HepG2 (cell line): ENCODE measurements around the gene TAPBP. TPM values are rescaled to one million over a fixed set of nuclear protein-coding genes. Genes with fewer than 3 reads are reported as not detected.

Source experiments
- CC2D1A ChIP-seq: sonication (generic); formaldehyde crosslinking; IDR thresholded peaks from 2 replicates; pipeline ENCODE4 v1.8.1; 2023; ENCODE audit warnings: mild to moderate bottlenecking, missing genetic modification reagents
- EP300 ChIP-seq, 3 experiments: sonication (generic) in 1 of 3; formaldehyde crosslinking in 1 of 3; IDR thresholded peaks; 2 replicates each; pipeline versions ENCODE4 v1.5.1 to v1.6.1; 2011 to 2020; ENCODE audit warnings: low read depth in 2 of 3, low read length in 2 of 3, borderline replicate concordance in 1 of 3, improper control_type of control experiment in 1 of 3, mild to moderate bottlenecking in 1 of 3, missing genetic modification reagents in 1 of 3, moderate library complexity in 1 of 3
- FOXM1 ChIP-seq: sonication (generic); formaldehyde crosslinking; IDR thresholded peaks from 2 replicates; pipeline ENCODE4 v1.5.0; 2020; ENCODE audit warnings: missing genetic modification reagents
- HES4 ChIP-seq: sonication (generic); formaldehyde crosslinking; IDR thresholded peaks from 2 replicates; pipeline ENCODE4 v1.9.0; 2021; ENCODE audit warnings: mild to moderate bottlenecking, missing genetic modification reagents, borderline replicate concordance
- HNRNPH1 ChIP-seq: fragments of 200-400 bp; formaldehyde crosslinking; optimal IDR thresholded peaks from 2 replicates; pipeline ENCODE3; 2017; ENCODE audit warnings: mild to moderate bottlenecking, low read depth, low read length
- HNRNPL ChIP-seq: fragments of 200-400 bp; formaldehyde crosslinking; IDR thresholded peaks from 2 replicates; pipeline ENCODE4 v1.6.1; 2017; ENCODE audit warnings: mild to moderate bottlenecking, low read depth, low read length
- IRF2 ChIP-seq: IDR thresholded peaks from 2 replicates; pipeline ENCODE4 v1.6.1; 2018; ENCODE audit warnings: missing genetic modification reagents, missing compliant biosample characterization
- MBD4 ChIP-seq: IDR thresholded peaks from 2 replicates; pipeline ENCODE4 v1.6.1; 2012; ENCODE audit warnings: low read length, inconsistent platforms, borderline replicate concordance
- MIER2 ChIP-seq: IDR thresholded peaks from 2 replicates; pipeline ENCODE4 v1.6.1; 2016; ENCODE audit warnings: missing biosample characterization, missing genetic modification reagents
- MTF1 ChIP-seq: sonication (generic); formaldehyde crosslinking; IDR thresholded peaks from 2 replicates; pipeline ENCODE4 v1.5.0; 2020; ENCODE audit warnings: missing genetic modification reagents
- NCOA1 ChIP-seq: sonication (generic); formaldehyde crosslinking; IDR thresholded peaks from 2 replicates; pipeline ENCODE4 v1.9.0; 2021; ENCODE audit warnings: missing genetic modification reagents
- TCF12 ChIP-seq, 2 experiments: fragments of 450-650 bp in 1 of 2; sonication (generic) in 1 of 2; formaldehyde crosslinking in 1 of 2; IDR thresholded peaks; 2 replicates each; pipeline versions ENCODE4 v1.6.1 to v1.8.0; 2017 to 2022; ENCODE audit warnings: antibody characterized with exemption in 1 of 2, mild to moderate bottlenecking in 1 of 2, missing genetic modification reagents in 1 of 2, moderate library complexity in 1 of 2
- TEF ChIP-seq: sonication (generic); formaldehyde crosslinking; IDR thresholded peaks from 2 replicates; pipeline ENCODE4 v1.5.0; 2020; ENCODE audit warnings: missing genetic modification reagents
- U2AF1 ChIP-seq: fragments of 200-400 bp; formaldehyde crosslinking; optimal IDR thresholded peaks from 2 replicates; pipeline ENCODE3; 2017; ENCODE audit warnings: mild to moderate bottlenecking, low read depth, low read length
- ZNF20 ChIP-seq: sonication (generic); formaldehyde crosslinking; IDR thresholded peaks from 2 replicates; pipeline ENCODE4 v1.4.0; 2020; ENCODE audit warnings: mild to moderate bottlenecking, moderate library complexity, missing genetic modification reagents
- ZNF207 ChIP-seq: fragments of 450-650 bp; IDR thresholded peaks from 2 replicates; pipeline ENCODE4 v1.6.1; 2016; ENCODE audit warnings: antibody characterized with exemption, borderline replicate concordance
- ZNF260 ChIP-seq: sonication (generic); formaldehyde crosslinking; IDR thresholded peaks from 2 replicates; pipeline ENCODE4 v1.4.0; 2020; ENCODE audit warnings: missing genetic modification reagents, low read depth, mild to moderate bottlenecking, borderline replicate concordance
- ZNF574 ChIP-seq: sonication (generic); formaldehyde crosslinking; IDR thresholded peaks from 2 replicates; pipeline ENCODE4 v1.4.0; 2020; ENCODE audit warnings: missing genetic modification reagents
- ZNF616 ChIP-seq: sonication (generic); formaldehyde crosslinking; IDR thresholded peaks from 2 replicates; pipeline ENCODE4 v1.5.0; 2020; ENCODE audit warnings: low read depth, mild to moderate bottlenecking, missing genetic modification reagents
- ZNF7 ChIP-seq: IDR thresholded peaks from 2 replicates; pipeline ENCODE4 v1.6.1; 2016; ENCODE audit warnings: missing biosample characterization, missing genetic modification reagents
- polyA plus RNA-seq, 8 experiments: library from polyadenylated mRNA; depleted of rRNA in 3 of 8; stranded (reverse) in 7 of 8; unstranded in 1 of 8; fragments of >200 nt; fragmentation: Illumina TruSeq in 4 of 8; extraction: Trizol in 4 of 8; gene quantifications; 2 replicates each; pipeline versions ENCODE4 v1.2.1 to v1.2.3, GENCODE V29; 2011 to 2016; ENCODE audit warnings: low read depth in 4 of 8, missing spikeins in 1 of 8, mixed read lengths in 1 of 8; ENCODE audit not compliant: insufficient read depth in 1 of 8
- total RNA-seq, 5 experiments: library from RNA; depleted of rRNA; stranded (reverse); fragments of >200 nt; fragmentation: Illumina TruSeq; extraction: Trizol; gene quantifications; 2 replicates each; pipeline ENCODE4 v1.2.3, GENCODE V29; 2016; ENCODE audit warnings: low read depth in 1 of 5
- TF ChIP-seq, protein P1 (sequence below): sonication (generic); formaldehyde crosslinking; IDR thresholded peaks from 2 replicates; pipeline ENCODE4 v1.5.1; 2020; ENCODE audit warnings: missing genetic modification reagents, mild to moderate bottlenecking, borderline replicate concordance
- TF ChIP-seq, protein P2 (sequence below): sonication (generic); formaldehyde crosslinking; IDR thresholded peaks from 2 replicates; pipeline ENCODE4 v1.8.1; 2023; ENCODE audit warnings: missing genetic modification reagents, inconsistent platforms, borderline replicate concordance

The TAPBP gene
- total and polyA plus RNA-seq, 2 of the 13 experiments (the other 11 are each of a cell fraction or from before 2014, with no cell fraction given): 27.4 to 32.3 TPM

DNA sequence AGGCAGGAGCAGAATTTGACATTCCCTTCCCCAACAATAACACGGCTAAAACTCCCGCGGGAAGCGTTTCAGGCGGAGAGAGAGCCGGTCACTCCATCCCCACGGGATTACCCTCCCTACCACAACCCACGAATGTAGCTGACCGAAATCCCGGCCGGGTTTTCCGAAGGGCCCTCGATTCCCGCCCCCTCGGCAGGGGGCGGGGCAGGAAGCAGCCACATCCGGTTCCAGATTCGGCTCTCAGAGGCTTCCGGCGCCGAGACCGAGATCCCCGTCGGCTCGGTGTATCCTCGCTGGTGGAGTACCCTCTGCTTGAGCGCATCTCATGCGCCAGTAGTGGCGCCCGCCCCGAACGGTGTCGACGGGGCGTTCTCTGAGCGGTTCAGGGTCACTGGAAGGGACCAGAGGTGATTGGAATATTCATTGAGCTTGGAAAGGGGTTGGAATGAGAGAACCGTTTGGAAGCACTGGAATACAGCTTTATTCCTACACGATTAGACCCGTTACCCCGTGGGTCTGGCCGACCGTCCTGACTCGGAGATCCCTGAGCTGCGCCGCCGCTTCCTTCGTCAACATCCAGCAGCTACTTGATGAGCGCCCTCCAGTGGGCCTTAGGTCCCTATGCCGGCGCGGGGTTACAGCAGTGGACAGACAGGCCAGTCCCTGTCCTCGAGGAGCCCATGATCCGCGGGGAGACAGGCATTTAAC is 14.5 kb downstream of the TAPBP start (continued):
- TF ChIP-seq ZNF574: peak; percentile 91
- no peak; the same call in 1 of the 2 replicates for TF ChIP-seq CC2D1A (CRISPR knock-in tag)
- TF ChIP-seq HNRNPH1: no peak
- TF ChIP-seq ZNF7: no peak
- TF ChIP-seq FOXM1: no peak
- TF ChIP-seq ZNF616 (CRISPR knock-in tag): peak; percentile 56
- TF ChIP-seq IRF2 (CRISPR knock-in tag): peak; percentile 46; the same call in 1 of the 2 replicates
- no peak; the same call in 1 of the 2 replicates for TF ChIP-seq MIER2
- peak; percentile 73 for TF ChIP-seq HNRNPL
- TF ChIP-seq, protein P1, sequence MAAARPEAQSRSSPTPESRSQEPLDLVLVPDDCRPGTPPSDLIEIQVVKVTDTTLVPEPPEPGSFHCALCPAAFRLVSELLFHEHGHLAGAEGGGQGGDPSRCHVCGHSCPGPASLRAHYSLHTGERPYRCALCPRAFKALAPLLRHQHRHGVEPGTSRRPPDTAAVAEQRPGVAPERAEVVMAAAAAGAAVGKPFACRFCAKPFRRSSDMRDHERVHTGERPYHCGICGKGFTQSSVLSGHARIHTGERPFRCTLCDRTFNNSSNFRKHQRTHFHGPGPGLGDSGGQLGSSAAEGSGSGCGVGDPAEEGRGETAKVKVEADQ (CRISPR knock-in tag): peak; percentile 62; the same call in 1 of the 2 replicates
- peak in 1 of 2 experiments; percentile 27; a peak in 1 of 4 replicates for TF ChIP-seq EP300 (IDR thresholded peaks at IDR 0.05; ENCODE audit: low read depth in 2 of 2, low read length in 2 of 2)
- TF ChIP-seq EP300 (CRISPR knock-in tag; IDR thresholded peaks at IDR 0.05; ENCODE audit: borderline replicate concordance): 0 out of 2 replicates have a peak, but pooled peaks have one; percentile 37
- TF ChIP-seq MBD4: no peak; the same call in 1 of the 2 replicates
- TF ChIP-seq MTF1 (CRISPR knock-in tag): peak; percentile 58; the same call in 1 of the 2 replicates
- no peak for TF ChIP-seq ZNF207
- peak; percentile 98 for TF ChIP-seq U2AF1
- no peak for TF ChIP-seq TCF12 (IDR thresholded peaks at IDR 0.05)
- peak; percentile 97; the same call in 1 of the 2 replicates for TF ChIP-seq TCF12 (CRISPR knock-in tag; IDR thresholded peaks at IDR 0.05)
- TF ChIP-seq TEF: no peak
- TF ChIP-seq, protein P2, sequence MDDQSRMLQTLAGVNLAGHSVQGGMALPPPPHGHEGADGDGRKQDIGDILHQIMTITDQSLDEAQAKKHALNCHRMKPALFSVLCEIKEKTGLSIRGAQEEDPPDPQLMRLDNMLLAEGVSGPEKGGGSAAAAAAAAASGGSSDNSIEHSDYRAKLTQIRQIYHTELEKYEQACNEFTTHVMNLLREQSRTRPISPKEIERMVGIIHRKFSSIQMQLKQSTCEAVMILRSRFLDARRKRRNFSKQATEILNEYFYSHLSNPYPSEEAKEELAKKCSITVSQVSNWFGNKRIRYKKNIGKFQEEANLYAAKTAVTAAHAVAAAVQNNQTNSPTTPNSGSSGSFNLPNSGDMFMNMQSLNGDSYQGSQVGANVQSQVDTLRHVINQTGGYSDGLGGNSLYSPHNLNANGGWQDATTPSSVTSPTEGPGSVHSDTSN: 0 out of 2 replicates have a peak, but pooled peaks have one; percentile 13
- no peak for TF ChIP-seq ZNF260 (CRISPR knock-in tag)
- TF ChIP-seq ZNF20 (CRISPR knock-in tag): 0 out of 2 replicates have a peak, but pooled peaks have one; percentile 75
- no peak for TF ChIP-seq NCOA1 (CRISPR knock-in tag)
- TF ChIP-seq HES4: 0 out of 2 replicates have a peak, but pooled peaks have one; percentile 17
